ENCODE data around the gene CHL1.

The CHL1 gene

DNA sequence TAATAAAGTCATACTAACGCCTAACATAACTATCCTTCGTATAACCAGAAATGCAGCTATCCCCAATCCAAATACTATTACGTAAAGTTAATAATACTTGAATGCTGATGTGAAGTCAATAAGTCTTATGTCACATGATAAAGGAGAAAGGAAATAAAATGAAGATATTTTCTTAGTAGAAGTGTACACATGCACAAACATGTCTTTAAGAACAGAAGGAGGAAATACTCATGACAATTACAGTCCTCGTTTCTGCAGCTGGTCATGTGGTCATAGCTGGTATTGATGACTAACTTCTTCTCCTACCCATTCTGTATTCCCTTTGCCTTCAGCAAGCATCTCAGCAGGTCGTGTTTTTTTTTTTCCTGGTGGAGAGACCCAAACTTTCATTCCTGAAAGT is 244.3 kb downstream of the CHL1 start:
- no peak overlapping the region for H3K4me3 Mint-ChIP-seq
- ATAC-seq (replicated peaks): no peak
- peaks cover 2 to 11% of the 10 kb centered on the region in 2 donors for H3K9me3 Mint-ChIP-seq
- no peak for DNase-seq
- H3K27ac Mint-ChIP-seq: no peak overlapping the region
- H3K4me1 Mint-ChIP-seq: no peaks in the 10 kb centered on the region
- H3K27me3 Mint-ChIP-seq: peaks cover 0 to 6% of the 10 kb centered on the region in 2 donors
- no peaks in the 10 kb centered on the region for H3K36me3 Mint-ChIP-seq

DNA sequence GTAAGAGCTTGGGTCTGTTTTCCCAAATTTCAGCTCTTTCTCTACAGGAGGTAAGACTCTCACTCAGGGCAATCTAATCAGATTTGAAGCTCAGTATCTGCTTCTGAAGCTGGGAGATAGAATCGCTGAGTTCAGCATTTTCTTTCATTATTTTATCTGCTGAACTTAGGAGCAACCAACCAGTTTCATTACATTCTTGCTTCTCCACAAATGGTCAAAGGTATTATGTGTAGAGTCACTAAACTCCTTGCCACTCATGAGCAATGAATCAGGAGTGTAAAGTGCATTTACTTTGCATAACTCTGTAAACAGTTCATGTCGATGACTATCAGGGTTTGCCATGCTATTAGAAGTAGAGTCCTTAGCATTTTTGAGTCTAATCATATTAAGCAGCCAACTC is 249.4 kb downstream of the CHL1 start:
- peaks cover 2 to 11% of the 10 kb centered on the region in 2 donors for H3K9me3 Mint-ChIP-seq
- no peak overlapping the region for H3K4me3 Mint-ChIP-seq
- H3K36me3 Mint-ChIP-seq: no peaks in the 10 kb centered on the region
- H3K27ac Mint-ChIP-seq: no peak overlapping the region
- ATAC-seq (replicated peaks): no peak
- DNase-seq: no peak
- no peaks in the 10 kb centered on the region for H3K4me1 Mint-ChIP-seq
- peaks cover 0 to 6% of the 10 kb centered on the region in 2 donors for H3K27me3 Mint-ChIP-seq

DNA sequence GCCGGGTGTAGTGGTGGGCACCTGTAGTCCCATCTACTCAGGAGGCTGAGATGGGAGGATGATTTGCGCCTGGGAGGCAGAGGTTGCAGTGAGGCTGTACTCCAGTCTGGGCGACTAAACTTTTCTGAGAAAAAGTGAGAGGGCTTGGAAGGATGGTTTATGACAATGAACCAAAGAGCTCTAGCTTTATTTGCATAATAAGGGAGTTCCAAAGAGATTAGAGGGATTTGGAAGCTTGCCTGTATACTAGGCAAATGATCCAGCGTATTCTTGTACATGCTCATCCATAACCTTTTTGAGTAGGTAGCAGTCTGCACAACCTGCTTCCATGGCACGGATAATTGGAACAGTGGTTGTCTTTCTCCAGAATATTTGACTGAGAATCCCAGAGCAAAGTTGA is 251.1 kb downstream of the CHL1 start:
- no peaks in the 10 kb centered on the region for H3K4me1 Mint-ChIP-seq
- no peak for ATAC-seq (replicated peaks)
- H3K36me3 Mint-ChIP-seq: no peaks in the 10 kb centered on the region
- H3K27me3 Mint-ChIP-seq: no peaks in the 10 kb centered on the region
- no peak overlapping the region for H3K4me3 Mint-ChIP-seq
- H3K27ac Mint-ChIP-seq: no peak overlapping the region
- peaks cover 0 to 7% of the 10 kb centered on the region in 2 donors for H3K9me3 Mint-ChIP-seq
- DNase-seq: no peak

DNA sequence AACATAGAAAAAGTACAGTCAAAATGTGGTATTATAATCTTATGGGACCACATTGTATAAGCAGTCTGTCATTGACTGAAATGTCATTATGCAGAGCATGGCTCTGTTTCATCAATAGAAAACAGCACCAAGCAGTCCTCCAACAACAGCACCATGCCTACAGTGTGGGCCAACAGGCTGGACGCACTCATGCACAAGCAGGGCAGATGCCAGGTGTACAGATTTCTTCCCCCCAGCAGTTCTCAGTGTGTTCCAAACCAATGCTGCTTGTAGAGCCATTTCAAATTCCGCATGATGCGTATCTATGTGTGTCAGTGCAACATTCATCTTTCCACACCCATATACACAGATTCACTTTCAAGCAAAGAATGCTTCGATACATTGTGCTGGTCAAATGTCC is 253.1 kb downstream of the CHL1 start:
- peaks cover 0 to 7% of the 10 kb centered on the region in 2 donors for H3K9me3 Mint-ChIP-seq
- H3K27ac Mint-ChIP-seq: no peak overlapping the region
- no peak overlapping the region for H3K4me3 Mint-ChIP-seq
- H3K27me3 Mint-ChIP-seq: no peaks in the 10 kb centered on the region
- H3K4me1 Mint-ChIP-seq: no peaks in the 10 kb centered on the region
- H3K36me3 Mint-ChIP-seq: no peaks in the 10 kb centered on the region
- DNase-seq: no peak
- ATAC-seq (replicated peaks): no peak

DNA sequence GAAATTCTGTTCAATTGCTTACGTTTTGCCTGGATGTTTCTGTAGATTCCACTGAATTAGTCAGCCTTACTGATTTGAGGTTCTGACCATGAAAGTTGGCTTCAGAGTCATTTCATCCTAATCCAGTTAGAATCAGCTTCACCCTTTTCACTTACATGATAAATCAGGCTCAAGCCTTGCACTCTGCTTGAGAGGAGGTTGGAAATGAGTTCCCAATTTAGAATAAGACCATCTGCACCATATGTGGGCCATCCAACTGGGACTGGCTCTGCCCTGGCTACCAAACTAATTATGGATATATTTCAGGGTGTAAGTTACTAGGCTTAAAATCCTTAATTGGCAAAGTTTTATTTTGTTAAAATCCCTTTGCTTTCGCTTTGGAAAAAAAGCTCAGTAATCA is 255.7 kb downstream of the CHL1 start:
- no peak overlapping the region for H3K4me3 Mint-ChIP-seq
- no peaks in the 10 kb centered on the region for H3K36me3 Mint-ChIP-seq
- H3K27me3 Mint-ChIP-seq: no peaks in the 10 kb centered on the region
- no peak overlapping the region for H3K27ac Mint-ChIP-seq
- H3K9me3 Mint-ChIP-seq: no peaks in the 10 kb centered on the region
- no peaks in the 10 kb centered on the region for H3K4me1 Mint-ChIP-seq
- DNase-seq (no peak), ATAC-seq (replicated peaks) (no peak)

DNA sequence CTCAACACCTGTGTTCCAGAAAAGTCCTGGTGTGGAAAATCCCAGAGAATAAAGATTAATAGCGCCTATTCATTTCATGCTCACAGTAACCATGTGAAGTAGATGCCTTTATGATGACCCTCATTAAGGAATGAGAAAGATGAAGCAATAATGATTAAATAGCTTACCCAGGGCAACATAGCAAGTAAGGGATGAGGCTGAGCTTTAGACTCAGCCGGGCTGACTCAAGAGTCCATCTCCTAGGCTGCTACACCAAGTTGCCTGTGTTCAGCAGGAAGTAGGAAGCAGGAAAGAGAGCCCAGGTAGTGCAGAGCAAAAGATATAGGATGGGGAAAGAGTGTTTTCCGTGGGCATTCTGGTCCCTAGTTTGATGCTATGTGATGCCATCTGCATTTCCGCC is 256.5 kb downstream of the CHL1 start:
- no peak for ATAC-seq (replicated peaks)
- no peak overlapping the region for H3K4me3 Mint-ChIP-seq
- no peak for DNase-seq
- no peak overlapping the region for H3K27ac Mint-ChIP-seq
- H3K9me3 Mint-ChIP-seq: no peaks in the 10 kb centered on the region
- H3K36me3 Mint-ChIP-seq: no peaks in the 10 kb centered on the region
- H3K4me1 Mint-ChIP-seq: no peaks in the 10 kb centered on the region
- no peaks in the 10 kb centered on the region for H3K27me3 Mint-ChIP-seq

DNA sequence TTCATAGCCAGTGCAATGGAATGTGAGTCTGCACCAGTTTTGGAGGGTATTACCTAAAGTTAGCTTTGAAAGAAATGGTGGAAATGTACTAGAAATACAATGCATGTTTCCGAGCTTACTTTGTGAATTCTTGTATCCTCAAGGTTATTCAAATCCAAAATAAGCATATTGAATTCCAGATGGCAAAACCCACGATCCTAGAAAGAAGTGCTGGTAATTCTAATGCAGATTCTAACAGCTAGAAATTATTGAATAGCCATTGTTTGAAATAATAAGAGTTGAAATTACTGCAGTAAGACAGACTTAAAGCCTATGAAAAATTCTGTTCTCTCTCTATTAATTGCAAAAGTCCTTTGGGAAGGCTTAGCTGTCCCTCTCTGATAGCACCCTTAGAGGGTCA is 258.4 kb downstream of the CHL1 start:
- no peaks in the 10 kb centered on the region for H3K36me3 Mint-ChIP-seq
- no peaks in the 10 kb centered on the region for H3K4me1 Mint-ChIP-seq
- H3K27me3 Mint-ChIP-seq: no peaks in the 10 kb centered on the region
- H3K4me3 Mint-ChIP-seq: no peak overlapping the region
- ATAC-seq (replicated peaks) (no peak), DNase-seq (no peak)
- H3K9me3 Mint-ChIP-seq: no peaks in the 10 kb centered on the region
- no peak overlapping the region for H3K27ac Mint-ChIP-seq

DNA sequence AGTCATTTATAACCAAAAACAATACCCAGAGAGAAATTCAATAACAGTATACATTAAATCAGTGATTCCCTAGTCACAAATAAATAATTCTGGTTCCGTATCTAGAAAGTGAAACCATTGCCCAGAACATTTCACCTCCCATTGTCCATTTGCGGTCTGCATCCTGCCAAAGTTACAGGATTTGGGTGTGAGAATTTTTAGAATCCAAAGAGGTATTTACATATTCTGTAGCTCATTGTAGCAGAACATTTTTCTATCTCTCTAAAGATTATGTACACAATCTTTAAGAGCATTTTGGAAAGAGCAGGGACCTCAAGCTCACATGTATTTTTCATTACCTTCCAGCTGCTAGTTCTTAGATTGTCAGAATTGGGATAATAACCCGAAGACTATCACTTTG is 261.6 kb downstream of the CHL1 start:
- Mint-ChIP-seq H3K4me3 (no peak overlapping the region), H3K9me3 (no peaks in the 10 kb centered on the region), H3K27ac (no peak overlapping the region), H3K36me3 (no peaks in the 10 kb centered on the region), H3K27me3 (no peaks in the 10 kb centered on the region), H3K4me1 (no peaks in the 10 kb centered on the region)
- DNase-seq (no peak), ATAC-seq (replicated peaks) (no peak)

DNA sequence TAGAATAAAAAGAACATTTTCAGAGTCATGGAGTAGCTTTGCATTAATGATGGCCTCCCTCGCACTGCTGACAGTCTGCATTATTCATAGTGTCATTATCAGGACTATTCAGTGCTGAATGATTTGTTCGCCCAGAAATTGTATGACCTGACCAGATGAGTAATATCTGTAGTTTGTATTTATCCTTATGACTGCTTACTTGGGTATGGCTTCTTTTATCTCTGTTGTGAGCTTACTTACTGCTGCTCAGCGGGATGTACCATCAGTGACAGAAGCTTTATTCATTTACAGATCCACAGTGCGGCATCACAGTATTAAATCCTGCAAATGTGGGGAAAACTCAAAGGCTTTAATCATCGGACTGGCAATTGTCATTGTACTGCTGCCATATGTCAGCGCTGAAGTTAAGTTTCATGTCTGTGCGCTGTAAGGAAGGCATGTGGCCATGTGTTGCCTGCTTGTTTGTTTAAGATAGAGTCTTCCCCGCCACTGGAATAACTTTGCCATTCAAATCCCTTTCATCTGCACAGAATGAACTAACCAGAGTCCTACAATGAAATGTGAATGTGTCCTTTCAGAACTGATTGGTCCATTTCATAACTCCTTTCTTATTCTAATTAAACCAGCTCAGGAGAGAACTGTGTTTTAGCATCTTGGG is 262.2 kb downstream of the CHL1 start:
- Mint-ChIP-seq H3K4me1 (no peaks in the 10 kb centered on the region), H3K27ac (no peak overlapping the region), H3K36me3 (no peaks in the 10 kb centered on the region), H3K9me3 (no peaks in the 10 kb centered on the region), H3K27me3 (no peaks in the 10 kb centered on the region), H3K4me3 (no peak overlapping the region)
- no peak for DNase-seq
- no peak for ATAC-seq (replicated peaks)

All from stimulated activated naive B cell treated with anti-CD40 and anti-IgM and Interleukin-4, amounts not matched to agents 10 μg/mL and 1 μg/mL and 100 μg/mL, for 72 hours (primary cell).